GM12872 (cell line): ENCODE measurements around the gene MFF.
A peak's percentile ranks its signal among the peaks of the same experiment; 100 is the strongest.

ENCODE experiments used
- TF ChIP-seq, protein P1 (sequence below): IDR thresholded peaks from 3 replicates; pipeline ENCODE4 v1.5.1; 2011; ENCODE audit warnings: low read depth, mild to moderate bottlenecking, low read length, moderate library complexity; ENCODE audit not compliant: insufficient read depth

The MFF gene

DNA sequence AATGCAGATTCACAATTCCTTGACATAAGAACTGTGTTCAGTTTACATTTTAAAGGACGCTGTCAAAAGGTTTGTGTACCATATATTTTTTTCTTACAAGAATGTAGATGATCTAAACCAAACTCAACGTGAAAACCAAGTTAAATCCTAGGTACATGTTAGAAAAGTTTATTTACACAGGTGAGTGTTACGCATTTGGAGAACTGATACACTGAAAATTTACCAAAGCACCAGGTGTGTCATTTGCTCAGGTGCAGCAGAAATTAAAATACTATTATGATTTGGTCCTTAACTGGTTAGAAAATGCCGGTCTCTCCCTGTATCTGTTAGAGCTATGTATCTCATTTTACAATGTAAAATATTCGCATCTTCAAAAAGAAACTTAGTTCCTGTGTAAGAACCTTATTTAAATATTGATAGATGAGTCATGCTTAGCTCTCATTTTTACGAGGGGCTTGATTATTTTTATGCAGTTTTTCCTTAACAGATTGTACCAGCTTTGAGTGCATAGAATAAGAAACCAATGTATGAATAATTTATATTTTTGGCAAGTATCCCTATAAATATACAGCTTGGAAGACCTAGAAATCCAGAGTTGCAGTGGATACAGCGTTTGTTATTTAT is 25.1 kb downstream of the MFF start:
- TF ChIP-seq, protein P1, sequence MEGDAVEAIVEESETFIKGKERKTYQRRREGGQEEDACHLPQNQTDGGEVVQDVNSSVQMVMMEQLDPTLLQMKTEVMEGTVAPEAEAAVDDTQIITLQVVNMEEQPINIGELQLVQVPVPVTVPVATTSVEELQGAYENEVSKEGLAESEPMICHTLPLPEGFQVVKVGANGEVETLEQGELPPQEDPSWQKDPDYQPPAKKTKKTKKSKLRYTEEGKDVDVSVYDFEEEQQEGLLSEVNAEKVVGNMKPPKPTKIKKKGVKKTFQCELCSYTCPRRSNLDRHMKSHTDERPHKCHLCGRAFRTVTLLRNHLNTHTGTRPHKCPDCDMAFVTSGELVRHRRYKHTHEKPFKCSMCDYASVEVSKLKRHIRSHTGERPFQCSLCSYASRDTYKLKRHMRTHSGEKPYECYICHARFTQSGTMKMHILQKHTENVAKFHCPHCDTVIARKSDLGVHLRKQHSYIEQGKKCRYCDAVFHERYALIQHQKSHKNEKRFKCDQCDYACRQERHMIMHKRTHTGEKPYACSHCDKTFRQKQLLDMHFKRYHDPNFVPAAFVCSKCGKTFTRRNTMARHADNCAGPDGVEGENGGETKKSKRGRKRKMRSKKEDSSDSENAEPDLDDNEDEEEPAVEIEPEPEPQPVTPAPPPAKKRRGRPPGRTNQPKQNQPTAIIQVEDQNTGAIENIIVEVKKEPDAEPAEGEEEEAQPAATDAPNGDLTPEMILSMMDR = no peak

DNA sequence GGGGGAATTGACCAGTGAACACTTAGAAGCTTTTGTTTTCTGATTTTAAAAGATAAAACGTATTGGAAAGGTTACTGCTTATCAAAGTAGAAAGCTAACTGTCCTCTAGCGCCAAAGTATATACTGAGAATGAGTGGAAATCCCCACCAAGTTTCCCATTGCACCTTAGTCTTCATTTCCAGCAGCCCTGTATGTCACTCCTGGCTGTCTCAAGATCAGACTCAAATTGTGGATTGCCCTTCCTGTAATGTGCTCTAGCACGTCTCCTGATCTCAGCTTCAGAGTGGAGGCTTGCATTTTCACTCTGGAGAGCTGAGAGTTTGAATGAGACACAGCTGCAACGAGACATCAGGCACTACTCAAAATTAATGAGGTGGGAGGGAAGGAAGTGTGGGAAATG is 26.6 kb downstream of the MFF start:
- TF ChIP-seq, protein P1 = no peak

DNA sequence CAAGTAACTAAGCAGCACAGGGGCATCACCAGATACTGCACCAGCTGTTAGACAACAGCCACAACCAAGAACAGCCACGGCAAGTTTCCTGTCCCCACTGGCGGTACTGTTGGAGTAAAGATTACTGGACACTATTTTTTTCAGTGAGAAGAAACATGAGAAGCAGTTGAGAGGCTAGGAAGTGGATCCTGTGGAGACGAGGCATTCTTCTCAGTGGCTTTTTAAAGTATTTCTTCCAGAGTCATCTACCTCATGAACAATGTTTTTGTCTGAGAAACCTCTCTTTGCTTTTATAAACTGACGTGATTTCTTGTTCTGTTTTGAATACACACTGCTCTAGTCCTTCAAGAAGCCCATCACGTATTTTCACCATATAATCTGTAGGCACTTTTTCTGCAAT is 35.3 kb downstream of the MFF start:
- TF ChIP-seq, protein P1 = no peak

DNA sequence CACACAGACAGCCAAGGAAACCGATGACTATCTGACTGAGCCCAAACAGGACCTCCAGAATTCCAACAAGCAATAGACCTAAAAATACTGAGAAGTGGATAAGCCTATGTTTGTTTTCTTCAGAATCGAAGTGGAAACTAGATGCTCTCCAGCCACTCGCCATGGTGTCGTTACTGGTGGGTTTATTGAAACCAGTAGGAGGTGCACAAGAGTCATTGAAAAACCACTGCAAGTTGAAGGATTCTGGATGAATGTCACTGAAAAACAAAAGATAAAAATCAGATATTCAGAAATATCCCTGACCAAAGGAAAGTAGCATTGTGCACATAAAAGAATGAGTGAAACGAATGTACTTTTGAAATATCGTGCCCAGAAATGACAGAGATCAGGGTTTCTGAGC is 38.7 kb downstream of the MFF start:
- TF ChIP-seq, protein P1 = peak; percentile 39; the same call in 2 of the 3 replicates

DNA sequence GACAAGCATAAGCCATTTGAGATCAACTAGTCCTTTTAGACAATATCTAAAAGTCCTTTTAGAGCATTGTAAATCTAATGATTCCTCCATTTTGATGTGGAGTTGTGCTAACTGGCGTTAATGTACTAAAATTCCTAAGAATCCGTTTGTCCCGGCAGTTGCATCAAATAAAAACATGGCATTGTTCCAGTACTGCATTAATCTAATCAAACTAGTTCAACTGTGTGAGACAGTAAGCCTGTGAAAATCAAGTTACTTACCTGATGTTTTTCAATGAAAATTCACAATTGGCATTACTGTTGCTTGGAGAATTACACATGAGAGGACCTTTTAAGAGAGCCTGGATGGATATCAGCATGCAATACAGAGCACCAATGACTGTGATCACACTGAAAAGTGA is 40.8 kb downstream of the MFF start:
- TF ChIP-seq, protein P1 = no peak

DNA sequence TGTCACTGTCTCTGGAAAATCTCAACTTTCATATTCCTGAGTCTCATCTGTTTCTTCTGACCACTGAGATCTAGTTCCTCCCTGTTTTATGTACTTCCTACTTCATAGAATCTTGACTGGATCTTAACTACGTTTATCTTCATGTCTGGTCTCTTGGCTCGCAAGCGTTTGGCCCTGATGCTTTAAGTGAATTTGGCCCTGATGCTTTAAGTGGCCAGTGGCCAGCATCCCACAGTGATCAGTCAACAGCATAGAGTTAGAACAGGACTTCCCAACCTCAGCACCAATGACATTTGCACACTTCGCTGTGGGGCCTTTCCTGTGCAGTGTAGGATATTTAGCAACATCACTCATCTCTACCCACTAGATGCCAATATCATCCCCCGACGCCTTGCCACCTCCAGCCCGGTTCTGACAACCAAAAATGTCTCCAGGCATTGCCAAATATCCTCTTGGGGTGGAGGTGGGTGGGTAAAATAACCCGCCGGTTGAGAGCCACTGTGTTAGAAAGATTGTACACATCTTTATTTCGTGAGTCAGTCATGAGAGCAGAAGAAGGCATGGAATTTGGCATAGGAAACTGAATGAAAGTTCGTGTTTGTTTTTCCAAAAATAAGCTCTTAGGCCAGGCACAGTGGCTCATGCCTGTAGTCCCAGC is 41.8 kb downstream of the MFF start:
- TF ChIP-seq, protein P1 = no peak

DNA sequence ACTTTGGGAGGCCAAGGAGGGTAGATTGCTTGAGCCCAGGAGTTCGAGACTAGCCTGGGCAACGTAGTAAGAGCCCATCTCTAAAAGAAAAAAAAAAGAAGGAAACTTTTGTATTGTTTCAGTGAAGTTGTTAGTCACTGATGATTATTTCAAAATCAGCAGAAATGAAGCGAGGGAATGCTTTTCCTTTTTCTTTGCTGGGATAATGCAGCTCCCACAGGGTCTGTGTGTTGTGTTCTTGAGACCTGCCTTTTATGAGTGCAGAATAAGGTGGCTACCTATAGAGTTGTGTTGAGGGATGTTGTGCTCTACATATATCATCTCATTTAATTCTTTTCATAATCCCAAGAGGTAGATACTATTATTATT is 42.4 kb downstream of the MFF start:
- TF ChIP-seq, protein P1 = no peak
